HG03060 (cell line): Measurements from ENCODE around the gene REC114.
"Not testable (repeated sequence)": the region's sequence is repeated elsewhere in the genome, so short reads cannot be mapped to it uniquely, and the experiment has no call there.

Experiments
- ATAC-seq: cut with Tn5 transposase; IDR thresholded peaks from one replicate; pipeline ENCODE4 v1.9.1; 2021; ENCODE audit warnings: low read depth, moderate number of reproducible peaks; ENCODE audit not compliant: unreplicated experiment

REC114 gene

GRCh38 chr15:73454096-73454495 lies 11.1 kb downstream of the REC114 start:
- no peak for ATAC-seq

- ATAC-seq: no peak
These were observed 12.9 kb downstream of the REC114 start for GRCh38 chr15:73455876-73456275.

GRCh38 chr15:73457334-73457733 lies 14.4 kb downstream of the REC114 start:
- no peak for ATAC-seq

DNA sequence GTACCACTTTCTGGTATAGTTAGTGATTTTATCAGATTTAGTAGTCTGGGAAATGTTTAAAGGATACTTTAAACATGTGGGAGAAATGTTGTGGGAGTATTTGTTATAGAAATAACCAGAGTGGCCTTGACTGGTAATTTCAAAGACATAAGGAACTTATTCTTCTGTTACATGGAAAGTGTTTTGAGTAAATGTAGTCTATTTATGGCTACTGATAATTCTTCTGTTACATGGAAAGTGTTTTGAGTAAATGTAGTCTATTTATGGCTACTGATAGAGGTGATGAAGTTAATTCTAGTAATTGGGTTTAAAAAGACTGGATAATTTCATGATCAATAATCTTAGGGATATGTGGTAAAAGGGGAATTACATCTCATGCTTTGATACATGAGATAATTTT lies 17.7 kb downstream of the REC114 start:
- no peak for ATAC-seq

DNA sequence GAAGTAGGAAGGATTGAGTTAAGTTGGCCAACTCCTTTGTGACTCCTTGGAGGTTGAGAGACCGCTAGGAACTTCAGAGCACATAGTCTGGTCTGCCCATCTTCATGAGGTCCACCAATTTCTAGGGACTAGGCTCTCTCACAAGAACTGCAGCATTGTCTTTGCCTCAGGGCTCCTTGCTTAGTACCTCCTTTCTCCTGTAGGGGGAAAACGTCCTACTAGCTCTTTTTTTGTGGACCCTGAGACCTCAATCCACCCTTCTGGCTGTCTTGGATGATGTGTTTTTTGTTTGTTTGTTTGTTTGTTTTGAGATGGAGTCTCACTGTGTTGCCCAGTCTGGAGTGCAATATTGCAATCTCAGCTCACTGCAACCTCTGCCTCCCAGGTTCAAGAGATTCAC lies 21.6 kb downstream of the REC114 start:
- ATAC-seq: no peak

- ATAC-seq: no peak
These were observed 24.8 kb downstream of the REC114 start for GRCh38 chr15:73467758-73468157.

DNA sequence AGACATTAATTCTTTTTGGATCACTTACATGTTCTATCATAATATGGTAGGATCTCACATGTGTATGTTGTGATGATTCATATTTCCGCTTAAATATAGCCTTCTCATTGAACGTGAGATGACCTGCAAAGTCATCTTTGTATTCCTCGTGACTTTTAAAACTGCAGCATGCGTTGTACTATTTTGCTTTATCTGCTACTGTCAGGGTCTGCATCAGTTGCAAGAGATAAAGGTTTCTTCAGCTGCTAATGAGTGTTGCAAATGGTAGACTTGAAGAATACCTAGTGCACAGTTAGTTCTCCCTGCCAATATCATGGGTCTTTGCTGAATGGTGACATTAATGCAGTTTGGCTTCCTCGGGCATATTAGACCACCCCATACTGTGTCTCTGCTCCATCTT lies 31.8 kb downstream of the REC114 start:
- no peak for ATAC-seq

GRCh38 chr15:73476704-73477216 lies 33.8 kb downstream of the REC114 start:
- ATAC-seq: no peak

DNA sequence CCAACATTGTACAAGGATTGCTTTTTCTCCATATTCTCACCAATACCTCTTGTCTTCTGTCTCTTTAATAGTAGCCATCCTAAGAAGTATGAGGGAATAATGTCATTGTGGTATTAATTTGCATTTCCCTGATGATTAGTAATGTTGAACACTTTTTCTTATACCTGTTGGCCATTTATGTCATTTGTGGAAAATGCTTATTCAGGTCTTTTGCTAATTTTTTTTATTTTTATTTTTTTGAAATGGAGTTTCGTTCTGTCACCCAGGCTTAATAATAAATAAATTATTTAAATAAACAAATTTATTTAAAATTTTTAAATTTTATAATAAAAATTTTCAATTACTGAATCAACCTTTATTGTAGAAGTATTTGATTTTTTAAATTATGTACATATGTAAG lies 37.1 kb downstream of the REC114 start:
- no peak for ATAC-seq

GRCh38 chr15:73482166-73482565 lies 39.2 kb downstream of the REC114 start:
- no peak for ATAC-seq

DNA sequence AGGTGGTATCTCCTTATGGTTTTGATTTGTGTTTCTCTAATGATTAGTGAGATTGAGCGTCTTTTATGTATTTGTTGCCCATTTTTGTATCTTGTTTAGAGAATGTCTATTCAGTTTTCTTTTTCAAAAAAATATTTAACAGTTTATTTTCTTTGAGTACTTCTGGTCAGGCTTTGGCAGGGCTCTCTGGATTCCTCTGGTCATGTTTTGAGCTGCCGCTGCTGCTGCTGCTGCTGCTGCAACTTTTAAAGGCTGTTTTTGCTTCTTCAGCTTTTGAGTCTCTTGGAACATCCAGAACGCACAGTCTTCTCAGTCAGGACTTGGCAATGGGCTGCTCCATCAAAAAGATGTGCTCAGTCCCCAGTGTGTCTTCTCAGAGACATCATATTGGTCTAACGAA lies 40.1 kb downstream of the REC114 start:
- ATAC-seq: no peak

- no peak for ATAC-seq
These were observed 42.4 kb downstream of the REC114 start for GRCh38 chr15:73485372-73485771.

DNA sequence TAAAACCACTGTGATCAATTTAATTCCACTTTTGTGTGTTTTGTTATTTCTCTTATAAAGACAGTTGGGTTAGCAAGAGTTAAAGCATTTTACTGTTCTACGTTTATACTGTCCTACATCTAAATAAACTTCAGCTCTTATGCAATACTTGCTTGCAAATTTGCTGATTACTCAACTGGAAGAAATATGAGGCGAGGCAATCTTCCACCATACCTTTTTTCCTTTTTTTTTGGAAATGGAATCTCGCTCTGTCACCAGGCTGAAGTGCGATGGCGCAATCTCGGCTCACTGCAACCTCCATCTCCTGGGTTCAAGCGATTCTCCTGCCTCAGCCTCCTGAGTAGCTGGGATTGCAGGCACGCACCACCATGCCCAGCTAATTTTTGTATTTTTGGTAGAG lies 42.9 kb downstream of the REC114 start:
- not testable (repeated sequence) for ATAC-seq

- ATAC-seq: no peak
These were observed 45.7 kb downstream of the REC114 start for GRCh38 chr15:73488698-73489097.

- no peak for ATAC-seq
These were observed 51.0 kb downstream of the REC114 start for GRCh38 chr15:73493922-73494321.

- no peak for ATAC-seq
These were observed 52.2 kb downstream of the REC114 start for GRCh38 chr15:73495181-73495580.

DNA sequence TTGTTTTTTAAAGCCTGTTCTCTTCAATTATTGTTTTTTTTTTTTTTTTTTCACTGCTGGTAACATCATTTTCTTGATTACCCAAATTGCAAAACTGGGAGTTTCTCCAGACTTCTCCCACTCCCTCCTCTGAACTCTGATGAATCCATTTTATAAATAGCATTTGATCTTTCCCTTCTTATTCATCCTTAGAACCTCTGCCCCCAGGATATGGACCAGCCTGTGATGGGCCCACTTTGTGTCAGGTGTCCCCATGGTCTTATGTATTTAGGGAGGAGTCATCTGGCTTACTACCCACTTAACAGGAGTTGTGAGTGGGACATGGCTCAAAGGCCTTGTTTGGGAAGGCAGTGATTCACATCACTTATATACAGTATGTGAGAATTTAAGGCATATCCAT lies 57.7 kb downstream of the REC114 start:
- no peak for ATAC-seq

DNA sequence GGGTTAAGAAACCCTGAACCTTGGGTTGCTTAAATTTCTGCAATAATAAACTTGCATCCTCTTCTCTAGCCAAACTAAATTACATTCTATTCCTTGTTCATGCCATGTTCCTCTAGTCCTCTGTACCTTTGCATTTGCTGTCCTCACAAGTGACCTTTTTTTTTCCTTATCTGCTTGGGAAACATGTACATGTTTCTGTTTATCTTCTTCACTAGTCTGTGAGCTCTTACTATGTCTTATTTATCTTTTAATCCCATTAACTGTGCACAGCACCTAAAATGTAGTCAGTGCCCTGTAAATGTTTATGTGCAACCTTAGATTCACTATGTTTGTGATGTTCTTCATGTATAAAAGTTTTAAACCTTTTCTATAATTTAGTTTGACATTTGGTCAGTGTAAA lies 61.9 kb downstream of the REC114 start:
- ATAC-seq: no peak

DNA sequence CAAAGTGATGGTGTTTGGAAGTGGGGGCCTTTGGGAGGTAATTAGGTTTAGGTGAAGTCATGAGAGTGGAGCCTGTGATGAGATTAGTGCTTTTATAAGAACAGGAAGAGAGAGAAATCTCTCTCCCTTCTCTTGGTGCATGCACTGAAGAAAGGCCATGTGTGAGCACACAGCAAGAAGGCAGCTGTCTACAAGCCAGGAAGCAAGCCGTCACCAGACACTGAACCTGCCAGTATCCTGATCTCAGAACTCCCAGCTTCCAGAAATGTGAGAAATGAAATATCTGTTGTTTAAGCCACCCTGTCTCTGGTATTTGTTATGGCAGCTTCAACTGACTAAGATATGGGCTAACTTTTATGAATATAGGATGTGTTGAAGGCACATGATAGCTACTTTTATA lies 72.6 kb downstream of the REC114 start:
- ATAC-seq: no peak

GRCh38 chr15:73517566-73517965 lies 74.6 kb downstream of the REC114 start:
- ATAC-seq: no peak

DNA sequence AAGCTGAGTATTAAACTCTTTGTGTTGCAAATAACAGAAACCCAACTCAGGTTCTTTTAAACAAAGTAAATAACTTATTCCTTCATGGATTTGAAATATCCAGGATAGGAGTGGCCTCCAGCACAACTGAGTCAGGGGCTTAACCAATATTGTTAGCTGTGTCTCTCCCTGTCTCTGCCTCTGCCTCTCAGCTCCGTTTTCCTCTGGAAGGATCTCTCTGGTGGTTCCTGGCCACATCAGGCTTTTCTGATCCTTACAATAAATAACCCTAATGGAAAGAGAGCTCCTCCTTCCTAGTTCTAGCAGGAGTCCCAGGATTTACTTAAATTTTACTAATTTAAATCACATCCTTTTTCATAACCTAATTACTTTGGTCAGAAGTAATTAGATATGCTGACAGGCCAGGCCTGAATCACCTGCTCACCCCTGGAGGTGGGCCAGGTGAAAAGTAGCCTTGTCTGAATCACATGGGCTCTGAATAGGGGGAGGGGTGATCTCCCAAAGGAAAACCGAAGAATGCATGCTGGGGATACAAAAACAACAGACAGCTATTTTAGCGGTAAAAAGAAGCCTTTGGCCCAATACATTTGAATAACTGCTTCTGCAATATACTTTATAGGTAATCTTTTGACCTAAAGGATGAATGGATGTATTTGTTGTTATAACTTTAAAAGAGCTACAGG lies 75.4 kb downstream of the REC114 start:
- no peak for ATAC-seq

GRCh38 chr15:73518876-73519733 lies 76.1 kb downstream of the REC114 start:
- ATAC-seq: no peak
